T-helper 1 cell treated with Interleukin-12 subunit alpha and Interleukin-12 subunit beta and Interleukin-4 antibody, amounts not matched to agents 30 ng/mL and 1 ng/mL, for 36 hours (primary cell): ENCODE data around the gene DCUN1D1. TPM values are rescaled to one million over a fixed set of nuclear protein-coding genes. Genes with fewer than 3 reads are reported as not detected.
"Not testable (repeated sequence)": the region's sequence is repeated elsewhere in the genome, so short reads cannot be mapped to it uniquely, and the experiment has no call there.

ENCODE experiments used
- intact Hi-C: fragments of 100-400 bp; cut with micrococcal nuclease; formaldehyde crosslinking; loops from one replicate; pipeline ENCODE4 v1.15.1; 2024
- total RNA-seq: library from RNA; stranded (reverse); gene quantifications from 2 replicates; pipeline ENCODE4 v1.2.3, GENCODE V29; 2022

DCUN1D1 gene
- 67.9 and 72.4 TPM in 2 replicates for total RNA-seq

GRCh38 chr3:182980204-182981037 lies at the start of gene DCUN1D1:
DCUN1D1 (minus strand) TSS chr3:182980538; CDS start chr3:182980489, 49 bp downstream.
- intact Hi-C loops, result loop anchor here (1.0 to 5.0 kb wide), 3 partner anchors 119 to 657 kb away; partner anchors contain the start of genes KLHL24, LAMP3 and MCCC1

GRCh38 chr3:183028416-183028815 lies 48.1 kb upstream of the DCUN1D1 start:
- intact Hi-C loops, result no loop called here

GRCh38 chr3:183027276-183027675 lies 46.9 kb upstream of the DCUN1D1 start:
- intact Hi-C loops, result no loop called here

GRCh38 chr3:183022936-183023516 lies 42.7 kb upstream of the DCUN1D1 start:
- intact Hi-C loops, result no loop called here

GRCh38 chr3:183018421-183019192 lies 38.3 kb upstream of the DCUN1D1 start:
- intact Hi-C loops, result no loop called here

- intact Hi-C loops, result no loop called here
Measured at GRCh38 chr3:183015185-183015584, 34.8 kb upstream of the DCUN1D1 start.

GRCh38 chr3:183013856-183014255 lies 33.5 kb upstream of the DCUN1D1 start:
- intact Hi-C loops, result no loop called here

- intact Hi-C loops, result no loop called here
Measured at GRCh38 chr3:183013074-183013473, 32.7 kb upstream of the DCUN1D1 start.

GRCh38 chr3:183008800-183009199 lies 28.5 kb upstream of the DCUN1D1 start:
- intact Hi-C loops, result no loop called here

- intact Hi-C loops, result no loop called here
Measured at GRCh38 chr3:183008303-183008702, 28.0 kb upstream of the DCUN1D1 start.

- intact Hi-C loops, result no loop called here
Measured at GRCh38 chr3:183006396-183007002, 26.2 kb upstream of the DCUN1D1 start.

GRCh38 chr3:182999767-183000166 lies 19.4 kb upstream of the DCUN1D1 start:
- intact Hi-C loops, result no loop called here

GRCh38 chr3:182993486-182994201 lies 13.3 kb upstream of the DCUN1D1 start:
- intact Hi-C loops, result not testable (repeated sequence)

- intact Hi-C loops, result no loop called here
Measured at GRCh38 chr3:182989566-182989965, 9.2 kb upstream of the DCUN1D1 start.

GRCh38 chr3:182986021-182986420 lies 5.7 kb upstream of the DCUN1D1 start:
- intact Hi-C loops, result no loop called here

GRCh38 chr3:182983876-182984275 lies 3.5 kb upstream of the DCUN1D1 start:
- intact Hi-C loops, result loop anchor here (5.0 kb wide), 1 partner anchor 653 kb away; the partner anchor contains the start of gene KLHL24

- intact Hi-C loops, result loop anchor here (2.0 to 5.0 kb wide), 2 partner anchors 182 to 656 kb away; partner anchors contain the start of genes KLHL24 and LAMP3
Measured at GRCh38 chr3:182981038-182981380, 671 bp upstream of the DCUN1D1 start.

GRCh38 chr3:182979674-182980191 lies 605 bp downstream of the DCUN1D1 start:
- intact Hi-C loops, result loop anchor here (1.0 to 5.0 kb wide), 7 partner anchors 11 to 718 kb away; partner anchors contain the start of genes KLHL24, LAMP3, MCCC1 and YEATS2

GRCh38 chr3:182979103-182979673 lies 1.1 kb downstream of the DCUN1D1 start:
- intact Hi-C loops, result loop anchor here (1.0 to 5.0 kb wide), 4 partner anchors 11 to 718 kb away; partner anchors contain the start of gene YEATS2

GRCh38 chr3:182978387-182978786 lies 2.0 kb downstream of the DCUN1D1 start:
- intact Hi-C loops, result loop anchor here (2.0 to 5.0 kb wide), 2 partner anchors 14 to 719 kb away; partner anchors contain the start of gene YEATS2
